Aorta (tissue), 5 donors: ENCODE results near the gene BMPR1B. TPM values are rescaled to one million over a fixed set of nuclear protein-coding genes. Genes with fewer than 3 reads are reported as not detected.

Source experiments
- ATAC-seq: fragments of 200-7000 bp; cut with Tn5 transposase; one replicate; pipeline ENCODE4 v1.9.1; 2022; ENCODE audit warnings: moderate library complexity; ENCODE audit not compliant: low FRiP score
- DNase-seq, 2 donors: peaks; one replicate each; pipeline ENCODE4 v3.0.0-alpha.2; 2020
- H3K27ac ChIP-seq, 2 donors: one replicate each; pipeline ENCODE4 v1.5.1; 2013; ENCODE audit warnings: low read length in 2 of 2, mild to moderate bottlenecking in 2 of 2, moderate library complexity in 2 of 2, control low read depth in 1 of 2, inconsistent platforms in 1 of 2, low read depth in 1 of 2
- H3K27me3 ChIP-seq, 2 donors: one replicate each; pipeline ENCODE4 v1.6.1; 2013; ENCODE audit warnings: control low read depth in 1 of 2, low read length in 1 of 2, mild to moderate bottlenecking in 1 of 2, moderate library complexity in 1 of 2; ENCODE audit not compliant: insufficient read depth in 2 of 2, control insufficient read depth in 1 of 2
- H3K36me3 ChIP-seq, 2 donors: one replicate each; pipeline ENCODE4 v1.6.1; 2013; ENCODE audit warnings: control low read depth in 1 of 2, low read length in 1 of 2, mild to moderate bottlenecking in 1 of 2; ENCODE audit not compliant: insufficient read depth in 2 of 2, control insufficient read depth in 1 of 2
- H3K4me1 ChIP-seq, 2 donors: one replicate each; pipeline ENCODE4 v1.6.1; 2013; ENCODE audit warnings: low read length in 2 of 2, control low read depth in 1 of 2, mild to moderate bottlenecking in 1 of 2, moderate library complexity in 1 of 2; ENCODE audit not compliant: insufficient read depth in 2 of 2, control insufficient read depth in 1 of 2
- H3K4me3 ChIP-seq, 2 donors: one replicate each; pipeline ENCODE4 v1.5.1; 2013; ENCODE audit warnings: low read length in 2 of 2, control low read depth in 1 of 2, mild to moderate bottlenecking in 1 of 2
- H3K9me3 ChIP-seq: one replicate; pipeline ENCODE4 v1.6.1; 2013; ENCODE audit warnings: mild to moderate bottlenecking, low read length; ENCODE audit not compliant: control insufficient read depth
- WGBS, 2 donors: extraction: QIAGEN DNeasy Blood & Tissue Kit; methylation state at CpG; one replicate each; pipeline ENCODE4 v1.1.7; 2013; 5-methylcytosine and 5-hydroxymethylcytosine counted together
- intact Hi-C, 2 donors: fragments of 100-400 bp; cut with DNase I; formaldehyde crosslinking; loops; one replicate each; pipeline versions ENCODE4 v1.14.2 to v1.15.0; 2022
- polyA plus RNA-seq, 2 donors: library from polyadenylated mRNA; stranded (reverse); fragments of 200-250 nt; gene quantifications; one replicate each; pipeline ENCODE4 v1.2.3, GENCODE V29; 2013
- total RNA-seq, 2 donors: library from RNA; stranded (reverse); fragmentation: NEBNext Ultra II Directional; extraction: Animal tissue kit (Norgen Biotek cat#: 25700); gene quantifications; one replicate each; pipeline ENCODE4 v1.2.1, GENCODE V29; 2021
- donor health status: healthy with polysubstance abuse.
- donor health status: Bipolar disorder and iron deficiency.
- donor health status: DM: no; HTN: no; CAD: no.
- donor health status: DM: no; HTN: no; CAD: no.
- donor health status: DM: yes; HTN: yes; CAD: no.

BMPR1B gene
- total and polyA plus RNA-seq, 4 donors = 1.0 to 14.6 (median 8.0) TPM

- Histone ChIP-seq H3K36me3 (no peaks in the 10 kb centered on the region), H3K27me3 (no peaks in the 10 kb centered on the region), H3K4me3 (no peak overlapping the region), H3K27ac (no peak overlapping the region), H3K4me1 (no peaks in the 10 kb centered on the region), H3K9me3 (peaks cover 3% of the 10 kb centered on the region)
- DNase-seq (peak in 1 of 2 donors; percentile 66), ATAC-seq (no peak)
- 95 to 100% methylated on average over 2 of the region's 2 CpGs for WGBS, 2 donors
- intact Hi-C loops = no loop called here
These were observed 159.4 kb downstream of the BMPR1B start for GRCh38 chr4:94917146-94917545.

- intact Hi-C loops = no loop called here
- 95 to 98% methylated on average over 1 of the region's 1 CpG for WGBS, 2 donors
- DNase-seq = no peak
- no peak overlapping the region for H3K27ac ChIP-seq
- no peaks in the 10 kb centered on the region for H3K4me1 ChIP-seq
- no peaks in the 10 kb centered on the region for H3K27me3 ChIP-seq
- ATAC-seq = no peak
- no peaks in the 10 kb centered on the region for H3K36me3 ChIP-seq
- H3K4me3 ChIP-seq = no peak overlapping the region
- H3K9me3 ChIP-seq = peaks cover 3% of the 10 kb centered on the region
These were observed 160.8 kb downstream of the BMPR1B start for GRCh38 chr4:94918543-94918942.

GRCh38 chr4:94920369-94920768 lies 162.6 kb downstream of the BMPR1B start:
- no peak for DNase-seq
- Histone ChIP-seq H3K27me3 (no peaks in the 10 kb centered on the region), H3K9me3 (peaks cover 3% of the 10 kb centered on the region), H3K36me3 (no peaks in the 10 kb centered on the region), H3K4me1 (no peaks in the 10 kb centered on the region), H3K4me3 (no peak overlapping the region), H3K27ac (no peak overlapping the region)
- 69 to 71% methylated on average over 4 of the region's 4 CpGs for WGBS, 2 donors
- no peak for ATAC-seq
- intact Hi-C loops = no loop called here

GRCh38 chr4:94924566-94924965 lies 166.8 kb downstream of the BMPR1B start:
- Histone ChIP-seq H3K4me1 (peaks cover 0 to 4% of the 10 kb centered on the region in 2 donors), H3K36me3 (no peaks in the 10 kb centered on the region), H3K4me3 (no peak overlapping the region), H3K27me3 (no peaks in the 10 kb centered on the region), H3K9me3 (no peaks in the 10 kb centered on the region), H3K27ac (no peak overlapping the region)
- 62 to 95% methylated on average over 2 of the region's 2 CpGs for WGBS, 2 donors
- DNase-seq = no peak
- intact Hi-C loops = no loop called here
- no peak for ATAC-seq

GRCh38 chr4:94925764-94926347 lies 168.1 kb downstream of the BMPR1B start:
- intact Hi-C loops = no loop called here
- ATAC-seq (no peak), DNase-seq (no peak)
- Histone ChIP-seq H3K4me1 (peaks cover 0 to 4% of the 10 kb centered on the region in 2 donors), H3K36me3 (no peaks in the 10 kb centered on the region), H3K27me3 (no peaks in the 10 kb centered on the region), H3K9me3 (no peaks in the 10 kb centered on the region), H3K4me3 (no peak overlapping the region), H3K27ac (no peak overlapping the region)
- WGBS, 2 donors = 83 to 93% methylated on average over 5 of the region's 5 CpGs

- ATAC-seq = no peak
- intact Hi-C loops = no loop called here
- WGBS, 2 donors = 88 to 95% methylated on average over 2 of the region's 2 CpGs
These were observed 169.2 kb downstream of the BMPR1B start for GRCh38 chr4:94926936-94927335.

GRCh38 chr4:94927696-94928095 lies 169.9 kb downstream of the BMPR1B start:
- H3K4me1 ChIP-seq = peaks cover 0 to 4% of the 10 kb centered on the region in 2 donors

More at GRCh38 chr4:94926936-94927335, 169.2 kb downstream of the BMPR1B start:
- Histone ChIP-seq H3K36me3 (no peaks in the 10 kb centered on the region), H3K4me3 (no peak overlapping the region), H3K9me3 (no peaks in the 10 kb centered on the region), H3K27me3 (no peaks in the 10 kb centered on the region), H3K27ac (no peak overlapping the region), H3K4me1 (peaks cover 0 to 4% of the 10 kb centered on the region in 2 donors)
- no peak for DNase-seq

GRCh38 chr4:94929696-94930095 lies 171.9 kb downstream of the BMPR1B start:
- Histone ChIP-seq H3K9me3 (no peaks in the 10 kb centered on the region), H3K27ac (no peak overlapping the region), H3K4me1 (peaks cover 2 to 4% of the 10 kb centered on the region in 2 donors), H3K36me3 (no peaks in the 10 kb centered on the region), H3K27me3 (no peaks in the 10 kb centered on the region), H3K4me3 (no peak overlapping the region)
- WGBS, 2 donors = 78 to 83% methylated on average over 5 of the region's 5 CpGs
- DNase-seq = no peak
- ATAC-seq = no peak
- intact Hi-C loops = loop anchor here in 1 of 2 donors (10.0 kb wide), 1 partner anchor 135 kb away; no protein-coding TSS in a partner anchor

More at GRCh38 chr4:94927696-94928095, 169.9 kb downstream of the BMPR1B start:
- intact Hi-C loops = no loop called here
- peak overlapping the region in 1 of 2 donors; percentile 25 for H3K27ac ChIP-seq
- no peak for ATAC-seq
- no peak for DNase-seq
- H3K4me3 ChIP-seq = no peak overlapping the region
- H3K27me3 ChIP-seq = no peaks in the 10 kb centered on the region
- no peaks in the 10 kb centered on the region for H3K9me3 ChIP-seq
- WGBS, 2 donors = 3 to 9% methylated on average over 1 of the region's 1 CpG
- H3K36me3 ChIP-seq = no peaks in the 10 kb centered on the region

GRCh38 chr4:94931626-94932025 lies 173.9 kb downstream of the BMPR1B start:
- H3K9me3 ChIP-seq = no peaks in the 10 kb centered on the region
- H3K36me3 ChIP-seq = no peaks in the 10 kb centered on the region
- intact Hi-C loops = loop anchor here in 1 of 2 donors (10.0 kb wide), 1 partner anchor 133 kb away; no protein-coding TSS in a partner anchor
- no peaks in the 10 kb centered on the region for H3K27me3 ChIP-seq
- H3K27ac ChIP-seq = no peak overlapping the region
- ATAC-seq (no peak), DNase-seq (no peak)
- H3K4me3 ChIP-seq = no peak overlapping the region
- peaks cover 5 to 6% of the 10 kb centered on the region in 2 donors for H3K4me1 ChIP-seq
- 93 to 96% methylated on average over 7 of the region's 7 CpGs for WGBS, 2 donors
